GM21576 (cell line): ENCODE data around the gene ASAH2B.
A peak's percentile ranks its signal among the peaks of the same experiment; 100 is the strongest.
"Not testable (repeated sequence)": the region's sequence is repeated elsewhere in the genome, so short reads cannot be mapped to it uniquely, and the experiment has no call there.

Source experiments
- ATAC-seq: cut with Tn5 transposase; IDR thresholded peaks from one replicate; pipeline ENCODE4 v1.9.1; 2021; ENCODE audit warnings: mild to moderate bottlenecking, moderate library complexity; ENCODE audit not compliant: unreplicated experiment

Gene ASAH2B

GRCh38 chr10:50739618-50740292 is at the start of gene ASAH2B:
Gene ASAH2B (plus strand): TSS chr10:50739936. CDS start chr10:50745131, 5,195 bp downstream.
- peak; percentile 77 for ATAC-seq

- peak; percentile 69 for ATAC-seq
Measured at GRCh38 chr10:50697819-50698218, 41.9 kb upstream of the ASAH2B start.

GRCh38 chr10:50701947-50702346 is 37.8 kb upstream of the ASAH2B start:
- not testable (repeated sequence) for ATAC-seq

- not testable (repeated sequence) for ATAC-seq
Measured at GRCh38 chr10:50702997-50703396, 36.7 kb upstream of the ASAH2B start.

- not testable (repeated sequence) for ATAC-seq
Measured at GRCh38 chr10:50704436-50705079, 35.2 kb upstream of the ASAH2B start.

- not testable (repeated sequence) for ATAC-seq
Measured at GRCh38 chr10:50706006-50706405, 33.7 kb upstream of the ASAH2B start.

- not testable (repeated sequence) for ATAC-seq
Measured at GRCh38 chr10:50710241-50710640, 29.5 kb upstream of the ASAH2B start.

GRCh38 chr10:50723812-50724211 is 15.9 kb upstream of the ASAH2B start:
- ATAC-seq: peak; percentile 68

GRCh38 chr10:50728112-50728511 is 11.6 kb upstream of the ASAH2B start:
- ATAC-seq: not testable (repeated sequence)

GRCh38 chr10:50738987-50739617 is 634 bp upstream of the ASAH2B start:
- not testable (repeated sequence) for ATAC-seq

GRCh38 chr10:50740293-50740648 is 535 bp downstream of the ASAH2B start:
- ATAC-seq: peak; percentile 41

- ATAC-seq: not testable (repeated sequence)
Measured at GRCh38 chr10:50742820-50743219, 3.1 kb downstream of the ASAH2B start.

GRCh38 chr10:50766774-50767513 is 27.2 kb downstream of the ASAH2B start:
- not testable (repeated sequence) for ATAC-seq

- ATAC-seq: not testable (repeated sequence)
Measured at GRCh38 chr10:50772042-50772441, 32.3 kb downstream of the ASAH2B start.

- not testable (repeated sequence) for ATAC-seq
Measured at GRCh38 chr10:50774868-50775267, 35.1 kb downstream of the ASAH2B start.

GRCh38 chr10:50780036-50780435 is 40.3 kb downstream of the ASAH2B start:
- not testable (repeated sequence) for ATAC-seq

- ATAC-seq: not testable (repeated sequence)
Measured at GRCh38 chr10:50782017-50782416, 42.3 kb downstream of the ASAH2B start.

- ATAC-seq: not testable (repeated sequence)
Measured at GRCh38 chr10:50787962-50788361, 48.2 kb downstream of the ASAH2B start.

- no peak for ATAC-seq
Measured at GRCh38 chr10:50788951-50789945, 49.5 kb downstream of the ASAH2B start.

GRCh38 chr10:50794490-50794889 is 54.8 kb downstream of the ASAH2B start:
- no peak for ATAC-seq
